Fibroblast of pulmonary artery (primary cell): Measurements from ENCODE around the gene DNAH10.

Experiments used
- DNase-seq: peaks from one replicate; pipeline ENCODE4 v3.0.0-alpha.2; 2010; ENCODE audit warnings: low read depth
- H3K4me3 ChIP-seq: replicated peaks from 2 replicates; pipeline ENCODE4 v1.5.1; 2011; ENCODE audit warnings: low read depth, mild to moderate bottlenecking, control low read depth, low read length, moderate library complexity
- TF ChIP-seq, protein P1 (sequence below): IDR thresholded peaks from 2 replicates; pipeline ENCODE4 v1.5.1; 2011; ENCODE audit warnings: mild to moderate bottlenecking, control low read depth, low read length, inconsistent platforms; ENCODE audit errors: missing control alignments

Gene DNAH10

DNA sequence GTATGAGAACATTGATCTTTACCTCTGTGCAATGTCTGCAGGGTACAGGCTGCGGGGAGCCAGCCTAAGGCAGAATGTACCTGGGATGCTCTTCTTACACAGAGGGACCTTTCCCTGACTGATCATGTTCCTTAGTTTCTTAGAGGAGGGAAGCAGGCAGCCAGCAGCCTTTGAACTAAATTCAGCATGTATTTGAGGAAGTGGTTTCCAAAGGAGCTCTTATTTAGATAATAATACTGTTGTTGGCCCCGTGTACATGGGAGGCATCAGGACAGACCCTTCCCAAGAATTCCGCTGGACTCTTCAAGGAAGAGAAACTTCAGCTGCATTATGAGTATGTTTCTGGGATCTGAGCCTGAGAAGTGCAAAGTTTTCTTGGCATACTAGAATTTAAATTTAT lies 111.7 kb downstream of the DNAH10 start:
- no peak overlapping the region for H3K4me3 ChIP-seq
- no peak for DNase-seq
- TF ChIP-seq, protein P1, sequence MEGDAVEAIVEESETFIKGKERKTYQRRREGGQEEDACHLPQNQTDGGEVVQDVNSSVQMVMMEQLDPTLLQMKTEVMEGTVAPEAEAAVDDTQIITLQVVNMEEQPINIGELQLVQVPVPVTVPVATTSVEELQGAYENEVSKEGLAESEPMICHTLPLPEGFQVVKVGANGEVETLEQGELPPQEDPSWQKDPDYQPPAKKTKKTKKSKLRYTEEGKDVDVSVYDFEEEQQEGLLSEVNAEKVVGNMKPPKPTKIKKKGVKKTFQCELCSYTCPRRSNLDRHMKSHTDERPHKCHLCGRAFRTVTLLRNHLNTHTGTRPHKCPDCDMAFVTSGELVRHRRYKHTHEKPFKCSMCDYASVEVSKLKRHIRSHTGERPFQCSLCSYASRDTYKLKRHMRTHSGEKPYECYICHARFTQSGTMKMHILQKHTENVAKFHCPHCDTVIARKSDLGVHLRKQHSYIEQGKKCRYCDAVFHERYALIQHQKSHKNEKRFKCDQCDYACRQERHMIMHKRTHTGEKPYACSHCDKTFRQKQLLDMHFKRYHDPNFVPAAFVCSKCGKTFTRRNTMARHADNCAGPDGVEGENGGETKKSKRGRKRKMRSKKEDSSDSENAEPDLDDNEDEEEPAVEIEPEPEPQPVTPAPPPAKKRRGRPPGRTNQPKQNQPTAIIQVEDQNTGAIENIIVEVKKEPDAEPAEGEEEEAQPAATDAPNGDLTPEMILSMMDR = no peak

DNA sequence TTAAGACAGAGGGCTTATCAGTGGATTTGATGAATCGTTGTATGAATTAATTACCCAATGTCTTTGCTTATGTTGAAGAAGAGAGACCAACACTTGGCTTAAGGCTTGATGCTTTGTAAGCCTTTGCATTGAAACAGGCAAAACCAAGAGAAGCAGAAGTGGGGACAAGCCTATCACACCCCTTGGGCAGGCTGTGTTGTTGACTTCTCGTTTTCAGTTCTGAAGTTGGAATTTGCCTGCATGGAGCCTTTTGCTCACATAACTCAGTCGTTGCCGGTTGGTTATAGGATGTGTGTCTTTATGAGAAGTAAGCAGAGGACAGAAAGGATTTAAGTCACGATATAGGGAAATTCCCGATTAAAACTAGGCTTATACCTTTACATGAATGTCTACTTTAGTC lies 115.9 kb downstream of the DNAH10 start:
- no peak for DNase-seq
- TF ChIP-seq, protein P1 = no peak
- no peak overlapping the region for H3K4me3 ChIP-seq

DNA sequence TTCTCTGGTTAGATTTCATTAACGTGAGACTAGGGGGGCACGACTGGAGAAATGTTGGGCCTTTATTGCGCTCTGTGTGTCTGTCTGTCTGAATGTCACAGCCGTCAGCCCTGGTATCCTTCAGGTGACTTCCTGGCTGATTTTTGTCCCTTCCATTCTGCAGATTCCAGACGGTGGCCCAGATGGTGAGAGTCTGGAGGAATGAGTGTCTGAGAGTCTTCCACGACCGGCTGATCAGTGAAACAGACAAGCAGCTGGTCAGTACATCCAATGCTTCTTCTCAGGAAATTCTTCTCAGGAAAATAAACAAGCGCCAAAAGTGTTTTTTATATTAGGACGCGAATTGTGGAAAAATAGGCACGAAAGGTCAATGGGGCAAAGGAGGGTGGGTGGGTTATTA lies 117.0 kb downstream of the DNAH10 start:
- H3K4me3 ChIP-seq = no peak overlapping the region
- DNase-seq = no peak
- TF ChIP-seq, protein P1 = no peak

DNA sequence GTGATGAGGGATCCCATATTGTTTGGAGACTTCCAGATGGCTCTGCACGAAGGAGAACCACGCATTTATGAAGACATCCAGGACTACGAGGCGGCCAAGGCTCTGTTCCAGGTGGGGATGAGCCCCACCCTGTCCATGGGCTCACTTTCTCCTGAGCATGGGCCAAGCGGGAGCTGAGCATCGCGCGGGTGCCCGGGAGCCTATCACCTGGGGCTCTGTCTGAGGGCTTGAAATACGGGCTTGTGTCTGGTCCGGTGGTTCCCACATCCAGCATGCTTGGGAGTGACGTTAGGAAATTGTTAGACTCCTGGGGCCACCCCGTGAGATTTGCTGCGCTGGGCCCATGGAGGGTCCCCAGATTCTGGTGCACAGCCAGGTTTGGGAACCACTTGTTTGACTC lies 117.6 kb downstream of the DNAH10 start:
- no peak overlapping the region for H3K4me3 ChIP-seq
- DNase-seq = no peak
- TF ChIP-seq, protein P1 = no peak

DNA sequence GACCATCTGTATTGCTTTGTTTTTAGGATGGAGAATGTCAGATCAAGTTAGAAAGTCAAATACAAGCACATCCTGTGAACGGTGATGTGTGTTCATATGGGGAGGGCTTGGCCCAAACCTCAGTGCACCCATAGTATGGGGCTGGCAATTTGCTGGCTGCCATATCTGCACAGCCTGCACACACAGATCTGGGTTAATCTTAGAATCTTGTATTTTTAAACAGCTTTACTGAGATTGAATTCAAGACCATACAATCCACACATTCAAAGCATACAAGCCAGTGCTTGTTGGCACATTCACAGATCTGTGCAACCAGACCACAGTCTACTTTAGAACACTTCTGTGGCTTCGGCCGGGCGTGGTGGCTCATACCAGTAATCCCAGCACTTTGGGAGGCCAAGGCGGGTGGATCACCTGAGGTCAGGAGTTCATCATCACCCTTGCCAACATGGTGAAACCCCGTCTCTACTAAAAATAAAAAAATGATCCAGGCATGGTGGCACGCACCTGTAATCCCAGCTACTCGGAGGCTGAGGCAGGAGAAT lies 120.1 kb downstream of the DNAH10 start:
- no peak overlapping the region for H3K4me3 ChIP-seq
- TF ChIP-seq, protein P1 = no peak
- no peak for DNase-seq

DNA sequence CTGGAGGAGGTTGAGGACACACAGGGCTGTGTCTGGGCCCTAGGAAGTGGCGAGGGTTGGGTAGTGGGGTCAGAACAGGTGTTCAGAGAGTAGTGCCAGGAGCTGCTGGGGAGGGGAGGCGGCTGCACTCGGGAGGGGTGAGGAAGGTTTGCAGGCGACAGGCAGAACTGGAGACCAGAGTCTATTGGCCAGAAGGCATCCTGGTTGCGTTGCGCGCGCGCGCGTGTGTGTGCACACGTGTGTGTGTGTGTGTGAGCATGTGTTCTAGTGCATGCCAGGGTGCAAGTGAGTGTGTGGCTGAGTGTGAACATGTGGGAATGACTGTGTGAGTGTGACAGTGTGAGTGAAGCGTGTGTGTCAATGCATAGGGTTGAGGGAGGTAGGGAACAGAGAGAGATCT lies 124.2 kb downstream of the DNAH10 start:
- TF ChIP-seq, protein P1 = no peak
- no peak for DNase-seq
- H3K4me3 ChIP-seq = no peak overlapping the region

DNA sequence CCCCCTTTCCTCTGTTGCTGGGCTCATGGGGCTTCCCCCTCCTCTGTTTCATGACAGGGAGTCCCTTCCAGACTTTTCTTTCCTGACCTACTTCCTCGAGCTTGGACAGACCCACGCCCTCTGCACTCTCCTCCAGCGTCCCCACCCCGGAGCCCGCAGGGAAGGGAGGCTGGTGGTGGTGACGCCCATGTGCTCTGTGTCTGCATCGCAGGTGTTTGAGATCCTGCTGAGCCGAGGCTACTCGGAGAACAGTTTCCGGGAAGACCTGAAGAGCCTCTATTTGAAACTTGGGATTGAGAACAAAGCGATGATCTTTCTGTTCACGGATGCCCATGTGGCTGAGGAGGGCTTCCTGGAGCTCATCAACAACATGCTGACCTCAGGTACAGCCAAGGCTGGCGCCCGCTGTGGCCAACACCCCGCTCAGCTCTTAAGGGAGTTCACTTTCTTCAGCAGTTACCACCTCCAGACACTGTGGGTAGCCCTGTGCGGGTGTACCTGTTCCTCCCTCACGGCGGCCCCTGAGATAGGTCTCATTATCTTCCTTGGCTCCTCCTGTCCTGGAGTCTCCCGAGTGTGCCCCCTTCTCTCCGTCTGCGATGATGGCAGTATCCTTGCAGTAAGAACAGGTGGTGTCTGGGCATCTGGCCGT lies 125.0 kb downstream of the DNAH10 start:
- H3K4me3 ChIP-seq = no peak overlapping the region
- no peak for DNase-seq
- TF ChIP-seq, protein P1 = no peak
